Loucy (cell line): ENCODE measurements around the gene BCL2L11.

Experiments
- EZH2phosphoT487 ChIP-seq: fragments of 200-600 bp; IDR thresholded peaks from 2 replicates; pipeline ENCODE4 v1.6.1; 2018; ENCODE audit warnings: antibody characterized with exemption, mild to moderate bottlenecking, moderate library complexity, borderline replicate concordance
- TF ChIP-seq, protein P1 (sequence below): fragments of 200-600 bp; sonication (generic); conservative IDR thresholded peaks from 2 replicates; pipeline ENCODE4 v1.5.1; 2014; ENCODE audit warnings: mild to moderate bottlenecking, antibody characterized with exemption, low read length

DNA sequence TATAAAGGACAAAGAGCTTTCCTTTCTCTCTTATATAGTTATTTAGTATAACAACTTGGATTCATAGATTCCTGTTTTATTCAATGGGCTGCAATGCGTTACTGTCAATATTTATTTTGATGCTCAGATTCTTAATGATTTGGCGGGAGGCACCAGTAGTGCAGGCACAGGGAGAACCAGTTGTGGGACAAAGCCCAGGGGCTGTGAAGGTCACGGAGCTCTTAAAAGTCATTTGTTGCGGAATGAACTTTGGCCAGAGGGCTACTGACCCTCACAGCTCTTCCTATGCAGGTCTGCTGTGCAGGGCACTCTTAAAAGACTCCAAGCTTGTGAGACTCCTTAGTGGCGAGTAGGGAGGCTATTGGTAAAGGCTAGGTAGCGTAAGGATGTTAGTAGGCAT is 34.0 kb downstream of the BCL2L11 start:
- TF ChIP-seq, protein P1, sequence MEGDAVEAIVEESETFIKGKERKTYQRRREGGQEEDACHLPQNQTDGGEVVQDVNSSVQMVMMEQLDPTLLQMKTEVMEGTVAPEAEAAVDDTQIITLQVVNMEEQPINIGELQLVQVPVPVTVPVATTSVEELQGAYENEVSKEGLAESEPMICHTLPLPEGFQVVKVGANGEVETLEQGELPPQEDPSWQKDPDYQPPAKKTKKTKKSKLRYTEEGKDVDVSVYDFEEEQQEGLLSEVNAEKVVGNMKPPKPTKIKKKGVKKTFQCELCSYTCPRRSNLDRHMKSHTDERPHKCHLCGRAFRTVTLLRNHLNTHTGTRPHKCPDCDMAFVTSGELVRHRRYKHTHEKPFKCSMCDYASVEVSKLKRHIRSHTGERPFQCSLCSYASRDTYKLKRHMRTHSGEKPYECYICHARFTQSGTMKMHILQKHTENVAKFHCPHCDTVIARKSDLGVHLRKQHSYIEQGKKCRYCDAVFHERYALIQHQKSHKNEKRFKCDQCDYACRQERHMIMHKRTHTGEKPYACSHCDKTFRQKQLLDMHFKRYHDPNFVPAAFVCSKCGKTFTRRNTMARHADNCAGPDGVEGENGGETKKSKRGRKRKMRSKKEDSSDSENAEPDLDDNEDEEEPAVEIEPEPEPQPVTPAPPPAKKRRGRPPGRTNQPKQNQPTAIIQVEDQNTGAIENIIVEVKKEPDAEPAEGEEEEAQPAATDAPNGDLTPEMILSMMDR = no peak
- TF ChIP-seq EZH2phosphoT487 = no peak
